Measurements from ENCODE around the gene SPATA32. TPM values are rescaled to one million over a fixed set of nuclear protein-coding genes. Genes with fewer than 3 reads are reported as not detected.

The SPATA32 gene
- total RNA-seq, 2 donors from 2014 or later = not detected

DNA sequence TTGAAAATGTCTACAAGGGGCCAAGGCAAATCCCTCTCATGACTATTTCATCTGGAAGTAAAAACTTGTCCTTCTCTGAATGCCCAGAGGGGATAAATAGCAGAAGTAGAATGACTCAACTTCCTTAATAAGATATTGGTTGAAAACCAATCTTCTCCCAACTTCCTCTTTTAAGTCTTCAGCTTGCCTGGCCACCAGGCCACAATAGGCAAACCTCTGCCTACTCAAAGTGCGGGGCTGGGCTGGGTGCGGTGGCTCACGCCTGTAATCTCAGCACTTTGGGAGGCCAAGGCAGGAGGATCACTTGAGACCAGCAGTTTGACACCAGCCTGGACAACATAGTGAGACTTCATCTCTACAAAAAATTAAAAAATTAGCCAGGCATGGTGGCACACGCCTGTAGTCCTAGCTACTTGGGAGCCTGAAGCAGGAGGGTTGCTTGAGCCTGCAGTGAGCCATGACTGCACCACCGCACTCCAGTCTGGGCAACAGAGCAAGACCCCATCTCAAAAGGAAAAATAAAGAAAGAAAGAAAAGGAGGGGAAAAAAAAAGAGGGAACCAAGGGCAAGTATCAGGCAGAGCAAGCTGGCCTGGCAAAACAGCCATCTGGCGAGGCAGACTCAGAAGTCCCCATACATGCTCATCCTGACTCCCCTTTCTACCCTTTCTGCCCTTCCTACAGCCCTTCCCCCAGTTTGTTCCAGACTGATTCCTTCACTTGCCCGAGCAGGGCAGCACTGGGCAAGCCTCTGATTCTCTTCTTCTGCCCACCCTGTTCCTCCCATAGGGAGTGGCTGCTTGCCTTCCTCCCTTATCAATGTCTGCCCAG, 34.3 kb upstream of the SPATA32 start:
- intact Hi-C loops (cut with DNase I) = no loop called here
- DNase-seq (ENCODE audit: low spot score) = no peak

GRCh38 chr17:45294506-45294905, 32.6 kb upstream of the SPATA32 start:
- intact Hi-C loops (cut with DNase I) = no loop called here

DNA sequence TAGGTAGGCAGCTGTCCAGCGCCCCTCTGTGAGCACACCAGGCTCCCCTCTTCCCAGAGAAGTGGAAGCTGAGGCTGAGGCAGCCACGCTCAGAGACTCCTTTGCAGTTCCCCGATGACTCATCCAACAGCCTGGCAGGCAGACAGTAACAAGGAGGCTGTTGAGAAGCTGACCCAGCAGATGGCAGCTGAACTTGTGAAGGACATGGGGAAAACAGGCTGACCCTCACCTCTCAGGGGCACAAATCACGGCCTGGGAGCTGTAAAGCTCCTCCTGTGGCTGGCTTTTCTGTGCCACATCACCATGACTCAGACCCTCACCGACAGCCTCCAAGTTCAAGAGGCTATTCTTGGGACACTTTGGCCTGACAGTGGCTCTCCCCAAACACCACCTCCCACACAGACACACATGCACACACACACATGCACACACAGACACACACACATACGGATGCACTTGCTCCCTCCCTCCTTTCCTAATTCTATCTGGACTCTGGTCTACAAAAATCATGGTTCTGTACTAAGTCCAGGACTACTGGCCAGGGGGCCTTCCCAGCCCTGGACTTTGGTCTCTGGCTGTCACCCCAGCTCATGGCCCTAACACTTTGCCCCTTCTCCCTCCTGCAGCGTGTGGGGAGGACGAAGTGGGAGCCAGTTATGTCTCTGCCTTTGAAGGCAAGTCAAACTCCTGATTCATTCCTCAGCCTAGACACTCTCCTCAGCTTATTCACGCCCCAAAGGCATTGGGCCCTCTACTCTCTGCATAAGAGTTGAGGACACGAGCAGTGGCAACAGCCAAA, 31.7 kb upstream of the SPATA32 start:
- DNase-seq (ENCODE audit: low spot score) = peak; percentile 94
- intact Hi-C loops (cut with DNase I) = no loop called here

More at GRCh38 chr17:45294506-45294905, 32.6 kb upstream of the SPATA32 start:
- no peak for DNase-seq (ENCODE audit: low spot score)

DNA sequence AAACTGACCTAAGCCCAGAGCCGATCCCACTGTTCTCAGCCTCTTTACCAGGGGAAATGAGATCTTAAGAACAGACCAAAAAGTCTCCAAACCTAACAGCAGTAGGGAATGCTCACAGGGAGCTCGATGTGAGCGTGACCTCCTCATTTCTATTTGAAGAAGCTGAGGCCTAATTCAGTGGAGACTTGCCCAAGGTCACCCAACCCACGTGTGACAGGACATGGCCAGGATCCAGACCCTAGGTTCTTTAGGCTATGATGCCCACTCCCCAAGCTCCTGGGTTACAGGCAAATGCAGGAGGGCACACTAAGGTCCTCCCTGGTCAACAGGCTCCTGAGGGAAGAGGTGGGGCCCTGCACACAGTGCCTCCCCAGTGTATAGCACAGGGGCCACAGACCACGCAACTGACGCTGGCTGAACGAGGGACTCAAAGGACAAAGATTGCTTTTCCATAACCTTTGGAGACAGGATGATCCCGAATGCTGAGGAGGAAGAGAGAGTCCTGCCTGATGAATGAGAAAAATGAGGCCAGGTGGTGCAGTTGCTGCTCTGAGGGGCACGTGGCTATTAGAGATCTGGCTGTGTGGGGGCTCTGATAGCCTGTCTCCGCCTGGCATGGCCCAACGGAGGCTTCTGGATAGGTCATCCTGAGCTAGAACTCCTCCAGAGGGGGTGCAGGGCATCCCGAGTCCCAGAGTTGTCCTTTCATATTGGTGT, 31.0 kb upstream of the SPATA32 start:
- intact Hi-C loops (cut with DNase I) = no loop called here
- DNase-seq (ENCODE audit: low spot score) = no peak

DNA sequence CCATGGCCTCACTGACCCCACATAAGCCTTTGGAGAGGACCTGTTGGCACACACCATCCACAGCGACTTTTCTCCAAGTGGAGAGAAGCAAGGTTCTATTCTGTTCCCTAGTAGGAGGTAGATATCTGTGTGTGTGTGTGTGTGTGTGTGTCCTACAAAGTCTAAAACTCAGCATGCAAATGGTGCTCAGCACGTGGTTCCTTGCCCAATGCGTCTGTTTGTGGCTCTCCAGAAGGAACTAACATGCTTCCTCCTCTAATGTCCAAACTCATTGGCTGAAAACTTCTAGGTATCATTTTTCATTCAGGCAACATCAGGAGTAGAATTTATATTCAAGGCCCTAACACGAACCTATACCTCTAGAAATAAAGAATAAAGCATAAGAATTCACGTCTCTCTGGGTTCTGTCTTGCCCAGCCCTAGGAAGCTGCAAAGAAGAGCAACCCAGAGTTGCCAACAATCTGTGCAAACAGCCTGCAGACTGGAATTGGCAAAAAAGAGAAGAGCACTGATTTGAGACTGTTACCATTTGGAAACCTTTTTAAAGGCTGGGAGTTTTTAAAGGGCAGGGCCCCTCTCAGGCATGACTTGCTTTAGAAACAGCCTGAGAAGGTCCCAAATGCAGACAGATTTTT, 29.4 kb upstream of the SPATA32 start:
- DNase-seq (ENCODE audit: low spot score) = no peak
- intact Hi-C loops (cut with DNase I) = no loop called here

GRCh38 chr17:45290269-45290765, 28.4 kb upstream of the SPATA32 start:
- no peak for DNase-seq (ENCODE audit: low spot score)
- intact Hi-C loops (cut with DNase I) = no loop called here

DNA sequence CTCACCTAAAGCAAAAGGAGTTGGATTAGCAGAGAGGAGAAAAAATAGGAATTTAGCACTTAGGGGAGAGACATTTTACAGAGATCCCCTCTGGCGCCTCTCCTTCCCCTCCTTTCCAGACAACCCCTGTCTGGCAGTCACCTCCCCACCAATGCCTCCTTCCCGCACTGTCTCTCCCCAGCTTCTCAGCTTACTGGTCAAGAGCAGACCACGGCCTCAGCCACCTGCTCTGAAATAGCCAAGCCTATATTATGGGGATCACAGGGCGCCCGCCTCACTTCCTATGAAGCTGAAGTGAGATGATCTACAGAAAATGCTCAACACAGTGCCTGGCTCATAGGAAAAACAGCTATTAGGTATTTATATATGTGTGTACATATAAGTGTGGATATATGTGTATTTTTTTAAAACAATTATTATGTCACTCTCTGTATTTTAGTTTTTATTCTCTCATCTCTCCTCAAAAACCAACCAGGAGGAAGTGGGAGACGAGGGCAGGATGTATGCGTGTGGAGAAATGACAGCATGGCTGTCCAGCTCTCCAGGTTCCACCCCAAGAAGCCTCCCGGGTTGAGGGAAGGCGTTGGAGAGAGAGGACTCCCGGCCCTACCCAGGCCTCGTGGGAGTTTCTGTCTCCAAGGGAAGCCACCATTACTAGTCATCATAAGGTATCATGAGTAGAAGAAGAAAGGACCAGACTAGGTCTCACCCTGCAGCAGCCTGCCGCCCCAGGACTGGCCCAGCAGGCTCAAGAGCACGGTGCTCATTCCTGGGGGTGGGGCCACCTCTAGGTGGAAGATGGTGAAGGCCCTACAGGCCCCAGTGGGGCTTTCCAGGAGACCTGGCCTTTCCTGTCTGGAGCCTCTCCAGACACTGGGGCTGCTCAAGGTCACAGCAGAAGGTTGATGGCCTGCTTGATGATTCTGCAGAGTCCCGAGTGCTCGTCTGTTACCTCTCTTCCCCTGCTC, 27.7 kb upstream of the SPATA32 start:
- intact Hi-C loops (cut with DNase I) = no loop called here
- no peak for DNase-seq (ENCODE audit: low spot score)

- no peak for DNase-seq (ENCODE audit: low spot score)
- intact Hi-C loops (cut with DNase I) = no loop called here
These were observed 26.9 kb upstream of the SPATA32 start for GRCh38 chr17:45288825-45289224.

GRCh38 chr17:45287526-45288500, 25.9 kb upstream of the SPATA32 start:
- DNase-seq (ENCODE audit: low spot score) = no peak
- intact Hi-C loops (cut with DNase I) = no loop called here

- intact Hi-C loops (cut with DNase I) = no loop called here
- no peak for DNase-seq (ENCODE audit: low spot score)
These were observed 24.4 kb upstream of the SPATA32 start for GRCh38 chr17:45286286-45286685.

- intact Hi-C loops (cut with DNase I) = loop anchor here in 1 of 2 donors (5.0 kb wide), 1 partner anchor 1722 kb away; no protein-coding TSS in a partner anchor
- DNase-seq (ENCODE audit: low spot score) = no peak
These were observed 22.6 kb upstream of the SPATA32 start for GRCh38 chr17:45284176-45285140.

- DNase-seq (ENCODE audit: low spot score) = no peak
- intact Hi-C loops (cut with DNase I) = loop anchor here in 1 of 2 donors (5.0 kb wide), 1 partner anchor 1721 kb away; no protein-coding TSS in a partner anchor
These were observed 21.8 kb upstream of the SPATA32 start for GRCh38 chr17:45283711-45284110.

- intact Hi-C loops (cut with DNase I) = loop anchor here in 1 of 2 donors (5.0 kb wide), 1 partner anchor 1721 kb away; no protein-coding TSS in a partner anchor
- no peak for DNase-seq (ENCODE audit: low spot score)
These were observed 21.1 kb upstream of the SPATA32 start for GRCh38 chr17:45282683-45283644.

GRCh38 chr17:45279898-45280297, 18.0 kb upstream of the SPATA32 start:
- intact Hi-C loops (cut with DNase I) = loop anchor here (5.0 kb wide), 3 partner anchors 63 to 1718 kb away; no protein-coding TSS in a partner anchor
- no peak for DNase-seq (ENCODE audit: low spot score)

Measured in posterior vena cava (tissue), 2 donors.